NCI-H748 (cell line): ENCODE data around the gene ST7.
"Not testable (repeated sequence)": the region's sequence is repeated elsewhere in the genome, so short reads cannot be mapped to it uniquely, and the experiment has no call there.

Source experiments
- DNase-seq: peaks from one replicate; lab custom pipeline; 2025; ENCODE audit not compliant: unreplicated experiment; lab: John Stamatoyannopoulos, UW

Gene ST7

GRCh38 chr7:117212969-117213877, 259.9 kb downstream of the ST7 start:
- DNase-seq = peak; percentile 55

- DNase-seq = no peak
Measured at GRCh38 chr7:117216010-117216409, 262.7 kb downstream of the ST7 start.

- DNase-seq = no peak
Measured at GRCh38 chr7:117216436-117217069, 263.3 kb downstream of the ST7 start.

GRCh38 chr7:117217106-117218035, 264.1 kb downstream of the ST7 start:
- no peak for DNase-seq

GRCh38 chr7:117218700-117219099, 265.4 kb downstream of the ST7 start:
- no peak for DNase-seq

GRCh38 chr7:117219485-117219884, 266.2 kb downstream of the ST7 start:
- DNase-seq = no peak

GRCh38 chr7:117220836-117221235, 267.5 kb downstream of the ST7 start:
- DNase-seq = no peak

DNA sequence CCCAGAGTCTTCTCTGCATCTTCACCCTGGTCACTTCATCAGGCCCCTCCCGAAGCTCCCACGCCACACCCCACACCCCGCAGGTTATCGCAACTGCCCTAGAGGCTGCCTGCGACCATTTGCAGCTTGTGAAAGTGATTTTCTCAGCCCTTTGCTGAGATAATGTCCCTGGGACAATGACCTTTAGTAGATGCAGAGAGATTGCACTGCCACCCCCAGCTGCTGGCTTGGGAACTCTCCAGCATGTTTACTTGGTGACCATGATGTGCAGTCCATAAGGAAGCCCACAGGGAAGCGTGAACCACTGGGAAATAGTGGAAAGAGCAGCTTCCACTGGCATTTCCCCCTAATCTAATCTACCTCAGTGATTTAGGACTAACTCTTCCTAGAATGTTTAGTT, 272.2 kb downstream of the ST7 start:
- DNase-seq = no peak

- no peak for DNase-seq
Measured at GRCh38 chr7:117227091-117227490, 273.8 kb downstream of the ST7 start.

- no peak for DNase-seq
Measured at GRCh38 chr7:117229350-117229749, 276.0 kb downstream of the ST7 start.

GRCh38 chr7:117230276-117231046, 277.2 kb downstream of the ST7 start:
- DNase-seq = no peak

- no peak for DNase-seq
Measured at GRCh38 chr7:117231047-117231359, 277.7 kb downstream of the ST7 start.

GRCh38 chr7:117237646-117238045, 284.3 kb downstream of the ST7 start:
- DNase-seq = no peak

GRCh38 chr7:117238472-117238871, 285.2 kb downstream of the ST7 start:
- DNase-seq = no peak

GRCh38 chr7:117238937-117239336, 285.6 kb downstream of the ST7 start:
- DNase-seq = no peak

DNA sequence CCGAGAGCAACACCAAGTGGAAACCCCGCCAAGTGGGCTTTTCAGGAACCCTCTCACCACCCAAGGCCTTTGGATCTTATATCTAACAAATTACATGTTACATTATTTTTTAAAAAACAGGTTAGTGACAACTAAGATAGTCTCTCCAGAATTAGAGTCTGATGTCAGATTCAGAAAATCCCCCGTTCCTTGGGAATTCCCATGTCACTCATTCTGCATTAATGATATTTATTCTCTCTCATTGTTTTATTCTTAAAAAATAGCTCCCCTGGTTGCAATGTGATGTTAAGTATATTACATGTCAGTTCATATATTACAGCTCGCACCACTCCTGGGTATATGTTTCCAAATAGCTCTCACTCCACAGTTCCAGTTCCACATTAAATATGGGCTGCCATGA, 287.8 kb downstream of the ST7 start:
- DNase-seq = no peak

DNA sequence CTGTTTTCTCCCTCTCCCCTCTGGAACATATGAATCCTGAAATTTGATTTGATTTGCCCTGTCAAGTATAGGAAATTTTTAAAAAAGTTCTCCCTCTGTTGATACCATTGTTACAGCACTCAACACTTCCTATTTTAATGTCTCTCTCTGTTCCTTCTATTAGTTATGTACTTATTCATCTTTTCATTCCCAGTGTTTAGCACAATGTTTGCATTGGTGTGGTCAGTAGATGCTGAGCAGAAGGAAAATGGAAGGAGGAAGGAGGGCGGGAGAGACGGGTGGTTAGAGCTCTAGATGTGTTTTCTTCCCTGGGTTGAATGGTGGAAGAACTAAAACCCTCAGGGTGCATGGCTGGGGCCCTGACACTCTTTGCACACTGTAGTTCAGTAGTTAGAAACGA, 290.1 kb downstream of the ST7 start:
- no peak for DNase-seq

DNA sequence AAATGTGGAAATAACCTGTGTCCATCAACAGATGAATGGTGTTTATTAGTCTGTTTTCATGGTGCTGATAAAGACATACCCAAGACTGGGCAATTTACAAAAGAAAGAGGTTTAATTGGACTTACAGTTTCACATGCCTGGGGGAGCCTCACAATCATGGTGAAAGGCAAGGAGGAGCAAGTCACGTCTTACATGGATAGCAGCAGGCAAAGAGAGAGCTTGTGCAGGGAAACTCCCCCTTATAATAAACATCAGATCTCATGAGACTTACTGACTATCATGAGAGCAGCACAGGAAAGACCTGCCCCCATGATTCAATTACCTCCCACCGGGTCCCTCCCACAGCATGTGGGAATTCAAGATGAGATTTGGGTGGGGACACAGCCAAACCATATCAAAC, 292.4 kb downstream of the ST7 start:
- not testable (repeated sequence) for DNase-seq

- DNase-seq = no peak
Measured at GRCh38 chr7:117247809-117248208, 294.5 kb downstream of the ST7 start.

- DNase-seq = peak; percentile 28
Measured at GRCh38 chr7:117248829-117249228, 295.5 kb downstream of the ST7 start.

DNA sequence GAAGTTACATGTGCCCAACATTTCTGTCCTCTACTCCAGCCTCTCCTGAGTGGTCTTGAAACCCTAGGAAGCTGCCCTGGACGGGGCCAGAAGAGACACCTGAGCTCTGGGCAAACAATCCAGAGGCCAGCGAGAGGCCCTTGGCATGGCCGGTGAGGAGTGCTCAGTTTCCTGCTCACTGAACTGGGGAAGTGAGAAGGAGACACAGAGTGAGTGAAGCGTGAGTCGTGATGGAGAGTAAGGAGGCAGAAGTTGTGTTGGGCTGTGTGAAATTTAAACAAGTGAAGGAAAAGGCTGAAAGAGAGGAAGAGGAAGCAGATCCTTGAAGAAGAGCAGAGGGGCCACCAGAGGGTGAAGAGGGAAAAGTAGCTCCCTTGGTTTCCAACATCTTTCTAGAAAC, 296.4 kb downstream of the ST7 start:
- no peak for DNase-seq
